HL-60 (cell line): ENCODE data around the gene ARIH2.
A peak's percentile ranks its signal among the peaks of the same experiment; 100 is the strongest.

ENCODE experiments used
- DNase-seq, 2 experiments: peaks; one replicate each; pipeline ENCODE4 v3.0.0-alpha.2; 2010 to 2020; ENCODE audit warnings: low read depth in 1 of 2, low spot score in 1 of 2
- H3K27ac ChIP-seq: fragments of 250-450 bp; sonication (Bioruptor Pico); replicated peaks from 2 replicates; pipeline ENCODE4 v1.5.1; 2020; ENCODE audit warnings: mild to moderate bottlenecking, moderate library complexity
- H3K27me3 ChIP-seq: fragments of 250-450 bp; sonication (Bioruptor Pico); 2 replicates; pipeline ENCODE4 v1.5.1; 2021; ENCODE audit warnings: mild to moderate bottlenecking, moderate library complexity; ENCODE audit not compliant: insufficient read depth, poor library complexity, severe bottlenecking
- H3K4me3 ChIP-seq: replicated peaks from 2 replicates; pipeline ENCODE4 v1.5.1; 2011; ENCODE audit warnings: mild to moderate bottlenecking, control low read depth, low read length; ENCODE audit not compliant: insufficient read depth
- GABPA ChIP-seq: IDR thresholded peaks from 2 replicates; pipeline ENCODE4 v1.6.1; 2012; ENCODE audit warnings: low read depth
- POLR2AphosphoS5 ChIP-seq: IDR thresholded peaks from 2 replicates; pipeline ENCODE4 v1.6.1; 2012; ENCODE audit warnings: low read depth
- SPI1 ChIP-seq: IDR thresholded peaks from 2 replicates; pipeline ENCODE4 v1.6.1; 2012; ENCODE audit warnings: low read depth, mild to moderate bottlenecking, borderline replicate concordance
- TF ChIP-seq, protein P1 (sequence below): IDR thresholded peaks from one replicate; pipeline ENCODE4 v1.5.1; 2011; ENCODE audit warnings: low read length, control low read depth, inconsistent platforms; ENCODE audit not compliant: insufficient read depth
- TF ChIP-seq, protein P2 (sequence below): IDR thresholded peaks from 2 replicates; pipeline ENCODE4 v1.6.1; 2012; ENCODE audit warnings: low read depth; ENCODE audit not compliant: insufficient replicate concordance

ARIH2 gene

GRCh38 chr3:48960841-48961413 is 42.3 kb downstream of the ARIH2 start:
- TF ChIP-seq, protein P1, sequence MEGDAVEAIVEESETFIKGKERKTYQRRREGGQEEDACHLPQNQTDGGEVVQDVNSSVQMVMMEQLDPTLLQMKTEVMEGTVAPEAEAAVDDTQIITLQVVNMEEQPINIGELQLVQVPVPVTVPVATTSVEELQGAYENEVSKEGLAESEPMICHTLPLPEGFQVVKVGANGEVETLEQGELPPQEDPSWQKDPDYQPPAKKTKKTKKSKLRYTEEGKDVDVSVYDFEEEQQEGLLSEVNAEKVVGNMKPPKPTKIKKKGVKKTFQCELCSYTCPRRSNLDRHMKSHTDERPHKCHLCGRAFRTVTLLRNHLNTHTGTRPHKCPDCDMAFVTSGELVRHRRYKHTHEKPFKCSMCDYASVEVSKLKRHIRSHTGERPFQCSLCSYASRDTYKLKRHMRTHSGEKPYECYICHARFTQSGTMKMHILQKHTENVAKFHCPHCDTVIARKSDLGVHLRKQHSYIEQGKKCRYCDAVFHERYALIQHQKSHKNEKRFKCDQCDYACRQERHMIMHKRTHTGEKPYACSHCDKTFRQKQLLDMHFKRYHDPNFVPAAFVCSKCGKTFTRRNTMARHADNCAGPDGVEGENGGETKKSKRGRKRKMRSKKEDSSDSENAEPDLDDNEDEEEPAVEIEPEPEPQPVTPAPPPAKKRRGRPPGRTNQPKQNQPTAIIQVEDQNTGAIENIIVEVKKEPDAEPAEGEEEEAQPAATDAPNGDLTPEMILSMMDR, result no peak
- no peaks in the 10 kb centered on the region for H3K27me3 ChIP-seq
- peak in 1 of 2 experiments; percentile 28 for DNase-seq
- no peak overlapping the region for H3K27ac ChIP-seq
- H3K4me3 ChIP-seq, result no peak overlapping the region

DNA sequence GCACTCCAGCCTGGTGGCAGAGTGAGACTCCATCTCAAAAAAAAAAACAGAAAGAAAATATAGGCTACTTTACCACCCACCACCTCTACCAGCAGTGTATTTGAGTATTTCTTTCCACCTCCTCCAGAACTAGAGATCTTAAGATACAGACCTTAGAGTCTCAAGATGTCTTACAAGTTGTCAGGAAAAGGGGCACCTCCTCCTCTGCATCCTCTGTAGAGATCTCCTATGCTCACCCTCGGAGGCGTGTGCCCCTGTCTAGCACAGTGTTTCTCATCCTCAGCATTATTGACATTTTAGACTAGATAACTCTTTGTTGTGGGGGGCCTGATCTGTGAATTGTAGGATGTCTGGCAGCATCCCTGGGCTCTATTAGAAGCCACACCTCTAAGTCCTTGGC is 43.7 kb downstream of the ARIH2 start:
- Histone ChIP-seq H3K27me3 (no peaks in the 10 kb centered on the region), H3K27ac (no peak overlapping the region), H3K4me3 (no peak overlapping the region)
- TF ChIP-seq POLR2AphosphoS5 (no peak), SPI1 (no peak), GABPA (no peak)
- TF ChIP-seq, protein P2, sequence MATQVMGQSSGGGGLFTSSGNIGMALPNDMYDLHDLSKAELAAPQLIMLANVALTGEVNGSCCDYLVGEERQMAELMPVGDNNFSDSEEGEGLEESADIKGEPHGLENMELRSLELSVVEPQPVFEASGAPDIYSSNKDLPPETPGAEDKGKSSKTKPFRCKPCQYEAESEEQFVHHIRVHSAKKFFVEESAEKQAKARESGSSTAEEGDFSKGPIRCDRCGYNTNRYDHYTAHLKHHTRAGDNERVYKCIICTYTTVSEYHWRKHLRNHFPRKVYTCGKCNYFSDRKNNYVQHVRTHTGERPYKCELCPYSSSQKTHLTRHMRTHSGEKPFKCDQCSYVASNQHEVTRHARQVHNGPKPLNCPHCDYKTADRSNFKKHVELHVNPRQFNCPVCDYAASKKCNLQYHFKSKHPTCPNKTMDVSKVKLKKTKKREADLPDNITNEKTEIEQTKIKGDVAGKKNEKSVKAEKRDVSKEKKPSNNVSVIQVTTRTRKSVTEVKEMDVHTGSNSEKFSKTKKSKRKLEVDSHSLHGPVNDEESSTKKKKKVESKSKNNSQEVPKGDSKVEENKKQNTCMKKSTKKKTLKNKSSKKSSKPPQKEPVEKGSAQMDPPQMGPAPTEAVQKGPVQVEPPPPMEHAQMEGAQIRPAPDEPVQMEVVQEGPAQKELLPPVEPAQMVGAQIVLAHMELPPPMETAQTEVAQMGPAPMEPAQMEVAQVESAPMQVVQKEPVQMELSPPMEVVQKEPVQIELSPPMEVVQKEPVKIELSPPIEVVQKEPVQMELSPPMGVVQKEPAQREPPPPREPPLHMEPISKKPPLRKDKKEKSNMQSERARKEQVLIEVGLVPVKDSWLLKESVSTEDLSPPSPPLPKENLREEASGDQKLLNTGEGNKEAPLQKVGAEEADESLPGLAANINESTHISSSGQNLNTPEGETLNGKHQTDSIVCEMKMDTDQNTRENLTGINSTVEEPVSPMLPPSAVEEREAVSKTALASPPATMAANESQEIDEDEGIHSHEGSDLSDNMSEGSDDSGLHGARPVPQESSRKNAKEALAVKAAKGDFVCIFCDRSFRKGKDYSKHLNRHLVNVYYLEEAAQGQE, result no peak
- TF ChIP-seq, protein P1, result no peak
- DNase-seq, result no peak

DNA sequence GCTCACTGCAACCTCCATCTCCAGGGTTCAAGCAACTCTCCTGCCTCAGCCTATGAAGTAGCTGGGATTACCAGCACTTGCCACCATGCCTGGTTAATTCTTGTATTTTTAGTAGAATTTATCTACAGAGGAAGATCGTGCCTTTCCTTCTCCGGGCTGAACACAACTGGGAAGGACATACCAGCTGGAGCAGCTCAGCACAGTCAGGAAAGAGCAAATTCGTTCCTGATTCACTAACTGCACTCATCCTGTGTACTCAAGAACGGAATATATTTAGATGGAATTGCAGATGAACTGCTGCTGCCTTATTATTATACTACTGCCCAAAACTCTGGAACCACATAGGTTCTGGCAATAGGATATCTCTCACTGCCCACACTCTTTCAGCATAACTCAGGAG is 44.3 kb downstream of the ARIH2 start:
- no peak for DNase-seq
- H3K27me3 ChIP-seq, result no peaks in the 10 kb centered on the region
- H3K4me3 ChIP-seq, result no peak overlapping the region
- H3K27ac ChIP-seq, result no peak overlapping the region
- TF ChIP-seq SPI1, result no peak
- no peak for TF ChIP-seq GABPA
- TF ChIP-seq, protein P1, result no peak
- no peak for TF ChIP-seq POLR2AphosphoS5
- TF ChIP-seq, protein P2, result no peak

GRCh38 chr3:48963591-48963990 is 44.9 kb downstream of the ARIH2 start:
- TF ChIP-seq SPI1 (no peak), POLR2AphosphoS5 (no peak), GABPA (no peak)
- TF ChIP-seq, protein P2, result no peak
- TF ChIP-seq, protein P1, result no peak

More at GRCh38 chr3:48963591-48963990, 44.9 kb downstream of the ARIH2 start:
- Histone ChIP-seq H3K27me3 (no peaks in the 10 kb centered on the region), H3K4me3 (no peak overlapping the region), H3K27ac (no peak overlapping the region)
- no peak for DNase-seq
